ENCODE data around the gene KCNJ15.
A peak's percentile ranks its signal among the peaks of the same experiment; 100 is the strongest.

The KCNJ15 gene

DNA sequence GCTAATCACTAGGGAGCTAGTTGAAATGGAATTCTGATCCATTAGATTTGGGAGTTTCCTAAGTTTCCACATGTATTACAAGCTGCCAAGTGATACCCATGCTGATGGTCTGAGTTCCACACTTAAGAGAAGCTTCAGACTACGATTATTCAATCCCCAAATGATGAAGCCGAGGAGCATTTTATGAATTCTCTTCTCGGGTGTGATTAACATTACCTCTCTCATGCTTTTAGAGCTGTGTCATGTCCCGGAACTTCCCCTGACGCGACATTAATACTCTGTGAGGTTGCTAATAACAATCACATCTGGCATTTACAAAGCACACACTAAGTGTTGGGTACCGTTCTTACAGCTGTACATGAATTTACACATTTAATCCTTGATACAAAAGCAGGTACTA is 63.0 kb downstream of the KCNJ15 start:
- DNase-seq (ENCODE audit: low read depth) = no peak
- H3K4me3 ChIP-seq (replicated peaks; ENCODE audit: low read depth, low read length) = no peak overlapping the region
- TF ChIP-seq, protein P1, sequence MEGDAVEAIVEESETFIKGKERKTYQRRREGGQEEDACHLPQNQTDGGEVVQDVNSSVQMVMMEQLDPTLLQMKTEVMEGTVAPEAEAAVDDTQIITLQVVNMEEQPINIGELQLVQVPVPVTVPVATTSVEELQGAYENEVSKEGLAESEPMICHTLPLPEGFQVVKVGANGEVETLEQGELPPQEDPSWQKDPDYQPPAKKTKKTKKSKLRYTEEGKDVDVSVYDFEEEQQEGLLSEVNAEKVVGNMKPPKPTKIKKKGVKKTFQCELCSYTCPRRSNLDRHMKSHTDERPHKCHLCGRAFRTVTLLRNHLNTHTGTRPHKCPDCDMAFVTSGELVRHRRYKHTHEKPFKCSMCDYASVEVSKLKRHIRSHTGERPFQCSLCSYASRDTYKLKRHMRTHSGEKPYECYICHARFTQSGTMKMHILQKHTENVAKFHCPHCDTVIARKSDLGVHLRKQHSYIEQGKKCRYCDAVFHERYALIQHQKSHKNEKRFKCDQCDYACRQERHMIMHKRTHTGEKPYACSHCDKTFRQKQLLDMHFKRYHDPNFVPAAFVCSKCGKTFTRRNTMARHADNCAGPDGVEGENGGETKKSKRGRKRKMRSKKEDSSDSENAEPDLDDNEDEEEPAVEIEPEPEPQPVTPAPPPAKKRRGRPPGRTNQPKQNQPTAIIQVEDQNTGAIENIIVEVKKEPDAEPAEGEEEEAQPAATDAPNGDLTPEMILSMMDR (IDR thresholded peaks at IDR 0.05; ENCODE audit: low read length, missing control alignments) = no peak

DNA sequence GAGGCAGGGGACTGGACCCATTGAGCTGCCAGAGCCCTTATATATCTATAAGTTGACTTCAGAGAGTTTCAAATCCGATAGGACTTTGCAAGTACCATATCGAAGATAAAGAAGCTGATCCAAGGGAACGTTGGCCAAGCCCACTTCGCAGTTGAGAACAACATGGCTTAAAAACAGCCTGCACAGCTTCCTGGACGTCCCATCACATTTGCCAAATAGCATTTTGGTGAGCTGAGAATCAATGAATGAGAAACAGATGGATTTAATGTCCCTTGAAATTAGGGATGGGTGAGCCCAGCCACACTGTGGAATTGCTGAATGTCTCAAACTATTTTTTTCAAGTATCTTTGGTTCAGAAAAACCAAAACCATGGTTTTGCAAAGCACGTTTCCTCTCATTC is 64.8 kb downstream of the KCNJ15 start:
- TF ChIP-seq, protein P1 (IDR thresholded peaks at IDR 0.05; ENCODE audit: low read length, missing control alignments) = no peak
- no peak for DNase-seq (ENCODE audit: low read depth)
- no peak overlapping the region for H3K4me3 ChIP-seq (replicated peaks; ENCODE audit: low read depth, low read length)

DNA sequence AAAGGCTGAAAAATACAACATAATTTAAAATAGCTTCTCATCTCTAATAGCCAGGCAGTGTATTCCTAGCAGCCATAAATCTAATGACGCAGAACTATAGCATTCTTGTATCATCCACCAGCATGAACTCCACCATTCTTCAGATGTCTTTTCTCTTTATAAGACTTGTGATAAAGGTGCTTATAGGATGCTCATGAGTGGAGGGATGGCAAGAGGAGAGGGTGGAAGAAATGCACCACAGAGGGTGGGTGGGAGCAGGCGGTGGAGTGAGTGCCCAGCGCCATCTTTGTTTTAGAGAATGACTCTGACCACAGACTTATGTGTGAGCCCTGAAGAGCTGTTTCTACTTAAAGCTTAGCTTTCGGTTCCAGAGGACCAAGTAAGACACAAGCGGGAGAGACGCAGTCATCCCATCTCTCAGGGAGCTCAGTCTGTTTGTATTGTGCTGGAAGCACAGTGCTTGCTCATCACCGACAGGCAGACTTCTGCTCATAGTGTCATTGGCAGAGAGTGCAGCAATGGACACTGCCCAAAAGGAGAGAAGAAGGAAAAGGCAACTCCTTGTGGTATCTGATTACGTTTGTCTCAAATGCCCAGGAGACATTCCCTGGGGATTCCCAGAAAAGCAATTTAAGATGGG is 65.6 kb downstream of the KCNJ15 start:
- H3K4me3 ChIP-seq (replicated peaks; ENCODE audit: low read depth, low read length) = no peak overlapping the region
- no peak for DNase-seq (ENCODE audit: low read depth)
- TF ChIP-seq, protein P1 (IDR thresholded peaks at IDR 0.05; ENCODE audit: low read length, missing control alignments) = no peak

DNA sequence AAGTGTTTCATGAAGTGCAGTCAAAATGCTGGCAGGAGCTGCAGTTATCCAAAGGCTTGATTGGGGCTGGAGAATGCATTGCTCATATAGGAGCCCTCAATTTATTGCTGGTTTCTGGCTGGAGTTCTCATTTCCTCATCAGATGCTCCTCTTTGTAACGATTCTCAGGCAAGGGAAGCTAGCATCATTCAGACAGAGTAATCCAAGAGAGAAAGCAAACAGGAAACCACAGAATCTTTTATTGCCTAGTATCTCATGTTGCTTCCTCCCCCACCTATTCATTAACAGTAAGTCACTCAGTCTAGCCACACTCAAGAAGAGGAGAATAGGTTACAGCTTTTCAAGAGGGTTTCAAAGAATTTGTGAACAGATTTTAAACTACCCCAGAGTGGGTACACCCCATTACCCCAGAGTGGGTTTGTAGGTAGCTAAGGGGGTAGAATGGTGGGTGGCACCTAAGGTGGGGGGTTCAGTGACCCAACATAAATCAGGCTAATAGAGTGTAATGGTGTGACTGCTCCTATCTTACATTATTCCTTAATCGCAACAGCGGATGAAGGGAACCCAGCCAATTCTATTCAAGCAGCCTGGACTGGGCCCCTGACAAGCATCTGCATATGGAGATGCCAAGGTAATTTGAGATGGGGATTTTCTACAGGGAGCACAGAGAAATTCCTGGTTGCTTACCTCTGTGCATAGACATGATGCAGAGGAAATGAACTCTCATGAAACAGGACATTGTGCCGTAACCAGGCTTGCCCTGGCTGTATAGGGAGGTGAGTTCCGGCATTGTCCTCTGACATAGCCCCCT is 67.1 kb downstream of the KCNJ15 start:
- TF ChIP-seq, protein P1 (IDR thresholded peaks at IDR 0.05; ENCODE audit: low read length, missing control alignments) = no peak
- no peak overlapping the region for H3K4me3 ChIP-seq (replicated peaks; ENCODE audit: low read depth, low read length)
- DNase-seq (ENCODE audit: low read depth) = peak; percentile 92

DNA sequence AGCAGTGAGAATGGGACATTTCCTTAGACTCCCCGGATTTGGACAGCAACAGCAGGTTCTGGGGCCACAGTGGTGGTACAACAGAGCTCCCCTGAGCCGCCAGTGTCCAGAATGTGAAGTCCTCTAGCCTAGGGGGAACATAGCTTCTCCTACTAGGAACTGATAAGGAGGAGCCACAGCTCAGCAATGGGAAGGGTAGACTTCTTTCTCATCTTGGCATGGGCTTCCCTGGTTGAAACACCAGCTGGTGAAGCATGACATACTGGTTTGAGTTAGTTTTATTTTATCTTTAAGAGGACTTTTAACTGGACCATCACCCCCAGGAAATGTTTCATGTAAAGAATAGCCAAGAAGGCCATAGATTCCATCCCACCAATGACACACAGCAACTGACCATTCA is 68.4 kb downstream of the KCNJ15 start:
- no peak overlapping the region for H3K4me3 ChIP-seq (replicated peaks; ENCODE audit: low read depth, low read length)
- no peak for DNase-seq (ENCODE audit: low read depth)
- TF ChIP-seq, protein P1 (IDR thresholded peaks at IDR 0.05; ENCODE audit: low read length, missing control alignments) = no peak

DNA sequence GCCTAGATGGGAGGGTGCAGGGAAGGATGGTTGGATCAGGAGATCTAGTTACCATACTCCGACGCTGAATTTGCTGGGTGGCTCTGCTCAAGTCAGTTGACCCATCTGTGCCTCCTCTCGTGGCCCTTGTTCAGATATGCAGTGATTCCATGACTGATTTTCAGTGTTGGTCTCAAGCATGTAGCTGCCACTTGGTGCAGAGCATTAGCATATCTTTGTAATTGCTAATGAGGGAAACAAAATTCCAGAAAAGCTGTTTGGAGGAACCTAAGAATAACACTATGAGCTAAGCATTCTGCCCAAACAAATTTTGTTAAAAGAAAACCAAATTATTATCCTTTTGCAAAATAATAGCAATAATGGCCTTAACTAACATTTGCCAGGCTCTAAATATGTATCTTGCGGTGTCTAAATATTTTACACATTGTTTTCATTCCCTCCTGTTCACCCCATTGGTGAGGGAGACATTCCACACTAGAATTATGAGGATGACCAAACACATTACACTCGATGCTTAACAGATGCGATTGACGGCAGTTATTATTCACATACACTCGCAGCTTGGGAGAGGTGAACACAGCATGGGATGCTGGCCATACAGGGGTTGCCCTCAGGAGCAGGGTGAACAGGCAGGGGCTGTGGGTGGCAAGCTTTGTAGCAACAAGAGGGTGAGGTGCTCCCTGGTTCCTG is 69.1 kb downstream of the KCNJ15 start:
- DNase-seq (ENCODE audit: low read depth) = no peak
- TF ChIP-seq, protein P1 (IDR thresholded peaks at IDR 0.05; ENCODE audit: low read length, missing control alignments) = no peak
- H3K4me3 ChIP-seq (replicated peaks; ENCODE audit: low read depth, low read length) = no peak overlapping the region

Measured in fibroblast of pulmonary artery (primary cell).